A673 (cell line): ENCODE measurements around the gene TEAD1. TPM values are rescaled to one million over a fixed set of nuclear protein-coding genes. Genes with fewer than 3 reads are reported as not detected.

Experiments
- BruUV-seq: library from RNA; stranded (reverse); fragments of 400-500 nt; replicated peaks from 2 replicates; lab custom pipeline; 2021; lab: Mats Ljungman, UMichigan
- CTCF ChIA-PET: fragments of 300-600 bp; sonication (Branson Sonifier 250); formaldehyde crosslinking; loops from one replicate; lab custom pipeline; 2022; ENCODE audit warnings: antibody characterized with exemption; lab: Charles Lee
- POLR2A ChIA-PET: fragments of 300-600 bp; sonication (Branson Sonifier 250); formaldehyde crosslinking; loops from one replicate; lab custom pipeline; 2022; ENCODE audit warnings: antibody characterized with exemption; ENCODE audit not compliant: low non-redundant PET; lab: Charles Lee
- DNase-seq: peaks from one replicate; pipeline ENCODE4 v3.0.0-alpha.2; 2015; ENCODE audit warnings: low spot score
- H3K27ac ChIP-seq: fragments of 200-600 bp; sonication (generic); 2 replicates; pipeline ENCODE4 v1.5.1; 2016; ENCODE audit warnings: mixed run types, low read depth, mild to moderate bottlenecking, mixed read lengths, antibody characterized with exemption, low read length; ENCODE audit not compliant: poor library complexity, severe bottlenecking
- H3K27me3 ChIP-seq: fragments of 200-600 bp; sonication (generic); replicated peaks from 2 replicates; pipeline ENCODE4 v1.6.1; 2017; ENCODE audit warnings: mixed run types, low read depth, mild to moderate bottlenecking, mixed read lengths, antibody characterized with exemption, low read length; ENCODE audit not compliant: insufficient read depth, poor library complexity
- H3K36me3 ChIP-seq: fragments of 200-600 bp; sonication (generic); 2 replicates; pipeline ENCODE4 v1.6.1; 2016; ENCODE audit warnings: mixed run types, mild to moderate bottlenecking, mixed read lengths, antibody characterized with exemption, low read length; ENCODE audit not compliant: insufficient read depth, poor library complexity, severe bottlenecking
- H3K4me1 ChIP-seq: fragments of 200-600 bp; sonication (generic); 2 replicates; pipeline ENCODE4 v1.6.1; 2017; ENCODE audit warnings: mixed run types, mild to moderate bottlenecking, mixed read lengths, antibody characterized with exemption, low read length; ENCODE audit not compliant: insufficient read depth, poor library complexity, severe bottlenecking
- H3K4me3 ChIP-seq: fragments of 200-600 bp; sonication (generic); 2 replicates; pipeline ENCODE4 v1.5.1; 2016; ENCODE audit warnings: low read depth, mixed run types, mild to moderate bottlenecking, mixed read lengths, low read length; ENCODE audit not compliant: poor library complexity, severe bottlenecking
- H3K9me3 ChIP-seq: fragments of 200-600 bp; sonication (generic); 2 replicates; pipeline ENCODE4 v1.6.1; 2016; ENCODE audit warnings: mixed run types, low read depth, mild to moderate bottlenecking, mixed read lengths, antibody characterized with exemption, low read length; ENCODE audit not compliant: poor library complexity, severe bottlenecking
- EZH2 ChIP-seq: fragments of 200-600 bp; sonication (generic); IDR thresholded peaks from 2 replicates; pipeline ENCODE4 v1.6.1; 2017; ENCODE audit warnings: borderline replicate concordance, low read depth, mild to moderate bottlenecking, mixed read lengths, antibody characterized with exemption, low read length; ENCODE audit not compliant: poor library complexity, severe bottlenecking
- intact Hi-C: fragments of 100-400 bp; cut with micrococcal nuclease; formaldehyde crosslinking; loops from one replicate; pipeline ENCODE4 v1.10.0; 2022; ENCODE audit not compliant: unreplicated experiment
- total RNA-seq: library from RNA; stranded (reverse); gene quantifications from 2 replicates; pipeline ENCODE4 v1.2.3, GENCODE V29; 2021
- TF ChIP-seq, protein P1 (sequence below): fragments of 300-800, 200-600 bp; sonication (generic); conservative IDR thresholded peaks from 2 replicates; pipeline ENCODE4 v1.5.1; 2017; ENCODE audit warnings: low read depth, mild to moderate bottlenecking, antibody characterized with exemption, low read length, moderate library complexity, mixed read lengths

The TEAD1 gene
- total RNA-seq, 1 experiment from 2014 or later = 81.8 TPM

DNA sequence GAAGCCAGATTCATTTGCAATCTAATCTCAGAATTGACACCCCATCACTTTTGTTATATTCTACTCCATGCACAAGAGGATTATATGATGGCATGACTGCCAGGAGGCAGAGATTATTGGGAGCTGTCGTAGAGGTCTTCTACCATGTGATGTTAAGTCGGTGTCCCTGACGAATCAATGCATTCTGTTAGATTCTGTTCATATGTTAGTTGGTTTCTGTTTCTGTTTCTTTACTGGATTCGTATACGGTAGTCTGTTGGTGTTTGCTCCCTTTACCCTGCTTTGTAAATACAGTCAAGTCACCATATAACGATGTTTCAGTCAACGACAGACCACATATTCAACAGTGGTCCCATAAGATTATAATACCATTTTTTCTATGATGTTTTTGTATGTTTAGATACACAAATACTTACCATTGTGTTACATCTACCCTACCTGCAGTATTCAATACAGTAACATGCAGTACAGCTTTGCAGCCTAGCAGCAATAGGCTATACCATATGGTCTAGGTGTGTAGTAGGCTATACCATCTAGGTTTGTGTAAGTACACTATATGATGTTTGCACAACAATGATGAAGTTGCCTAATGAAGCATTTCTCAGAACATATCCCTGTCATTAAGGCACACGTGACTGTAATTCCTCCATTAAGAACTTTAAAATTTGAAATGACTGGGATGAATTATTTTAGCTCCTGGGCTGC, 312.1 kb downstream of the TEAD1 start:
- no peak for DNase-seq
- Histone ChIP-seq H3K27me3 (peaks cover 5% of the 10 kb centered on the region), H3K36me3 (no peaks in the 10 kb centered on the region), H3K9me3 (no peaks in the 10 kb centered on the region), H3K4me1 (no peaks in the 10 kb centered on the region), H3K27ac (no peak overlapping the region), H3K4me3 (no peak overlapping the region)
- intact Hi-C loops = no loop called here
- no peak for TF ChIP-seq EZH2
- TF ChIP-seq, protein P1, sequence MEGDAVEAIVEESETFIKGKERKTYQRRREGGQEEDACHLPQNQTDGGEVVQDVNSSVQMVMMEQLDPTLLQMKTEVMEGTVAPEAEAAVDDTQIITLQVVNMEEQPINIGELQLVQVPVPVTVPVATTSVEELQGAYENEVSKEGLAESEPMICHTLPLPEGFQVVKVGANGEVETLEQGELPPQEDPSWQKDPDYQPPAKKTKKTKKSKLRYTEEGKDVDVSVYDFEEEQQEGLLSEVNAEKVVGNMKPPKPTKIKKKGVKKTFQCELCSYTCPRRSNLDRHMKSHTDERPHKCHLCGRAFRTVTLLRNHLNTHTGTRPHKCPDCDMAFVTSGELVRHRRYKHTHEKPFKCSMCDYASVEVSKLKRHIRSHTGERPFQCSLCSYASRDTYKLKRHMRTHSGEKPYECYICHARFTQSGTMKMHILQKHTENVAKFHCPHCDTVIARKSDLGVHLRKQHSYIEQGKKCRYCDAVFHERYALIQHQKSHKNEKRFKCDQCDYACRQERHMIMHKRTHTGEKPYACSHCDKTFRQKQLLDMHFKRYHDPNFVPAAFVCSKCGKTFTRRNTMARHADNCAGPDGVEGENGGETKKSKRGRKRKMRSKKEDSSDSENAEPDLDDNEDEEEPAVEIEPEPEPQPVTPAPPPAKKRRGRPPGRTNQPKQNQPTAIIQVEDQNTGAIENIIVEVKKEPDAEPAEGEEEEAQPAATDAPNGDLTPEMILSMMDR = no peak
- no TSS peak for BruUV-seq
- CTCF ChIA-PET = no interaction called here
- POLR2A ChIA-PET = no interaction called here

DNA sequence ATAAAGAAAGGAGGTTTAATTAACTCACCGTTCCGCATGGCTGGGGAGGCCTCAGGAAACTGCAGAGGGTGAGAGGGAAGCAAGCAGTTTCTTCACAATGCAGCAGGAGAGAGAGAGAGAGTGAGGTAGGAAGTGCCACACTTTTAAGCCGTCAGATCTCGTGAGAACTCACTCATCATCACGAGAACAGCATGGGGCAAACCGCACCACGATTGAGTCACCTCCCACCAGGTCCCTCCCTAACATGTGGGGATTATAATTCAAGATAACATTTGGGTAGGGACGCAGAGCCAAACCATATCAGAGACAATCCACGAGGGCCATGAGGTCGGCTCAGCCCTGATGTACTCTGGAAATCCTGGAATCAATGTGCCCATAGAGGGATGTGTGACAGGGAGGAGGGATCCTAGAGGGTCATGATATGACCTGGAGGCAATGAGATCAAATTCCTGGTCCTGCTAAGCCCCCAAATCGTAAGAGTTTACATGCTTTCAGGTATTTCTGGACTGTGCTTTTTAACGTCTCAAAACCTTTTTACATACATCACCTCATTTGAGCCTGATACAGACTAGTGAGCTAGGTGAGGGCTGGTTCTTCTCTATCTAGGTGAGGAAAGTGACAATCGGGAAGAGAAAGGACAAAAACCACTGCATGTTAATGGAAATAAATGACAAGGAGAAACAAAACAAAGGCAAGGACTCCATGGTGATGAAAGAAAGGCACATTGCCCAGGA, 315.4 kb downstream of the TEAD1 start:
- peak; percentile 18 for DNase-seq
- intact Hi-C loops = no loop called here
- BruUV-seq = no TSS peak
- Histone ChIP-seq H3K27ac (no peak overlapping the region), H3K36me3 (no peaks in the 10 kb centered on the region), H3K9me3 (no peaks in the 10 kb centered on the region), H3K27me3 (peaks cover 5% of the 10 kb centered on the region), H3K4me1 (no peaks in the 10 kb centered on the region), H3K4me3 (no peak overlapping the region)
- CTCF ChIA-PET = no interaction called here
- POLR2A ChIA-PET = no interaction called here
- TF ChIP-seq, protein P1 = no peak
- no peak for TF ChIP-seq EZH2

DNA sequence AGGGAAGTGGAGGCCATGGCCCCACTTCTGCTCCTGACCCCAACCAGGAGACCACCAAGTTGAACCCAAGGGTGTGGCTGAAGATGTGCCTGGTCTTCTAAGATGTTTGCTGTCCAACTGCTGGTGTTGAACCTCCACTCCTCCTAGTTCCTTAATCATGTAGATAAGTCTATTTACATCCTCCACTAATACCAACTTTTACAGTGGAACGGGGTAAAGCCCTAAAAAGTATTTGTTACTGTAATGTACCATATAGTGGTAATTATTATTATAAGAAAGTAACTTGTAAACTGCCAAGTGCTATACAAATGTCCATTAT, 315.9 kb downstream of the TEAD1 start:
- no TSS peak for BruUV-seq
- no peaks in the 10 kb centered on the region for H3K36me3 ChIP-seq
- peaks cover 4% of the 10 kb centered on the region for H3K27me3 ChIP-seq
- TF ChIP-seq, protein P1 = no peak
- TF ChIP-seq EZH2 = no peak
- ChIA-PET CTCF (no interaction called here), POLR2A (no interaction called here)
- no peak overlapping the region for H3K4me3 ChIP-seq
- no peak for DNase-seq
- no peaks in the 10 kb centered on the region for H3K9me3 ChIP-seq
- no peak overlapping the region for H3K27ac ChIP-seq
- H3K4me1 ChIP-seq = no peaks in the 10 kb centered on the region
- intact Hi-C loops = no loop called here
